ENCODE data around the gene ZNF543.

DNA sequence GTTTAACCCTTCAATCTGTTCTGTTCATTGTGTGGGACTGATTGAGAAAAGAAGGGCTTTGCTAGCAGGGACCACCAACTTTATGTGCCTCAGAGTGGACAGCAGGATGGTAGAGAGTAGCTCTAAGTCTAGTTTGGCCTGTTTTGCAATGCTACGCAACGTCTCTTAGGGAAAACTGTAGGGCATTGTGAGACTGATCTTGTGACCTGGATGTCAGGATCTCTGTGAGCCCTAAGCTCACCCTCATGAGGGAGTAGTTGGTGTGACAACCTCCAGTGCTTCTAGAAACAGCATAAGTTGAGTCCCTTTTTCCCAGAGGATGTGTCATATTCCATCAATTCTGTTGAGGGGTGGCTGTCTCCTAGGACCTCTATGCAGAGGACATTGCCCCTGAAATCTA is 9.5 kb upstream of the ZNF543 start:
- TF ChIP-seq, protein P1, sequence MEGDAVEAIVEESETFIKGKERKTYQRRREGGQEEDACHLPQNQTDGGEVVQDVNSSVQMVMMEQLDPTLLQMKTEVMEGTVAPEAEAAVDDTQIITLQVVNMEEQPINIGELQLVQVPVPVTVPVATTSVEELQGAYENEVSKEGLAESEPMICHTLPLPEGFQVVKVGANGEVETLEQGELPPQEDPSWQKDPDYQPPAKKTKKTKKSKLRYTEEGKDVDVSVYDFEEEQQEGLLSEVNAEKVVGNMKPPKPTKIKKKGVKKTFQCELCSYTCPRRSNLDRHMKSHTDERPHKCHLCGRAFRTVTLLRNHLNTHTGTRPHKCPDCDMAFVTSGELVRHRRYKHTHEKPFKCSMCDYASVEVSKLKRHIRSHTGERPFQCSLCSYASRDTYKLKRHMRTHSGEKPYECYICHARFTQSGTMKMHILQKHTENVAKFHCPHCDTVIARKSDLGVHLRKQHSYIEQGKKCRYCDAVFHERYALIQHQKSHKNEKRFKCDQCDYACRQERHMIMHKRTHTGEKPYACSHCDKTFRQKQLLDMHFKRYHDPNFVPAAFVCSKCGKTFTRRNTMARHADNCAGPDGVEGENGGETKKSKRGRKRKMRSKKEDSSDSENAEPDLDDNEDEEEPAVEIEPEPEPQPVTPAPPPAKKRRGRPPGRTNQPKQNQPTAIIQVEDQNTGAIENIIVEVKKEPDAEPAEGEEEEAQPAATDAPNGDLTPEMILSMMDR (IDR thresholded peaks at IDR 0.05), result no peak
- TF ChIP-seq EP300 (IDR thresholded peaks at IDR 0.05; ENCODE audit: low read depth), result no peak
- no peak for TF ChIP-seq POLR2AphosphoS5 (IDR thresholded peaks at IDR 0.05)
